Head of caudate nucleus (tissue), 42 donors: ENCODE data around the gene ESPL1.
"Not testable (repeated sequence)": the region's sequence is repeated elsewhere in the genome, so short reads cannot be mapped to it uniquely, and the experiment has no call there.

Experiments used
- DNase-seq, 42 donors: peaks; one replicate each; pipeline versions ENCODE4 v3.0.0 to v3.0.0-alpha.2; 2020 to 2021; ENCODE audit warnings: mixed read lengths in 7 of 42
- intact Hi-C: fragments of 100-400 bp; cut with DNase I; formaldehyde crosslinking; loops from one replicate; pipeline ENCODE4 v1.15.0; 2022

The ESPL1 gene

DNA sequence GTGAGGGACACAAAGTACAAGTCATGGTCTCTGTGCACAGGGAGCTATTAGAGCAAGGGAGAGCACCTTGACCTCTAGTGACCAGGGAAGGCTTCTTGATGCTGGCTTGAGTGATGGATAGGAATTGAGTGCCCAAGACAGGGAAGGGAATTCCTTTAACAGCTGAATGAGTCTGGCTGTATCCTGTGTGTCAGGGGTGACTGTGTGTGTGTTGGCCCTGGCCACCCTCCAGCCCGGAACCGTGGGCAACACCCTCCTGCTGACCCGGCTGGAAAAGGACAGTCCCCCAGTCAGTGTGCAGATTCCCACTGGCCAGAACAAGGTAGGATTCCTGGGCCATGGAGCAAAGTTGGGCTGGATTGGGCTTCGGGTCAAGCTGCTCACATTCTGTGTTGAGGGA, 21.8 kb downstream of the ESPL1 start:
- intact Hi-C loops = loop anchor here (2.0 kb wide), 1 partner anchor 77 kb away; no protein-coding TSS in a partner anchor
- no peak for DNase-seq

DNA sequence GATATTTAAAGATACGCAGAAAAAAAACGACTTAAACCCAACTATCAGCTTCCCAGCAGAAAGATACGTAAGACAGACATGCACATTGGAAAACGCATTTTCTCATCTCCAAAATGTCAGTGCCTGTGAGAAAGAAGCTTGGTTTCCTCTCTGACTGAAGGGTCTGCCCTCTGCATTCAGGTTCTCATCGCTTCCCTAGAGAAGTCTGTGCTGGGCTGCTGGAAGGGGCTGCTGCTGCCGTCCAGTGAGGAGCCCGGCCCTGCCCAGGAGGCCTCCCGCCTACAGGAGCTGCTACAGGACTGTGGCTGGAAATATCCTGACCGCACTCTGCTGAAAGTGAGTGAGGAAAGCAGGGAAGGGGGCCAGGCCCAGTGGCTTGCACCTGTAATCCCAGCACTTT, 22.6 kb downstream of the ESPL1 start:
- no peak for DNase-seq
- intact Hi-C loops = no loop called here

DNA sequence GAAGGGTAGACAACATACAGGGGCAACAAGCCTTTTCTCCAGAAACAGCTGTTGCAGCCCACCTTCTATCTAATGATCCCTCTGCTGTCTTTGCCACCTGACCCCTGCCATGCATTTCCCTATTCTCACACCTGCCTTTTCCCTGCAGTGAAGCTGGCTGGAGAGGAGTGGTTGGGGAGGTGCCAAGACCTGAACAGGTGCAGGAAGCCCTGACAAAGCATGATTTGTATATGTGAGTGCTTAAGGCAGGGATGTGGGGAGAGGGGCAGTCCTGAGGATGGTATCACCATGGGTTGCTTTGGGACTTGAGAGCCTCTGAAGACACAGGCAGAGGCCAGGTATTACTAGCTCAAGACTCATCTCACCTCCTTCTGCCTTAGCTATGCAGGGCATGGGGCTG, 24.3 kb downstream of the ESPL1 start:
- intact Hi-C loops = no loop called here
- DNase-seq = no peak

DNA sequence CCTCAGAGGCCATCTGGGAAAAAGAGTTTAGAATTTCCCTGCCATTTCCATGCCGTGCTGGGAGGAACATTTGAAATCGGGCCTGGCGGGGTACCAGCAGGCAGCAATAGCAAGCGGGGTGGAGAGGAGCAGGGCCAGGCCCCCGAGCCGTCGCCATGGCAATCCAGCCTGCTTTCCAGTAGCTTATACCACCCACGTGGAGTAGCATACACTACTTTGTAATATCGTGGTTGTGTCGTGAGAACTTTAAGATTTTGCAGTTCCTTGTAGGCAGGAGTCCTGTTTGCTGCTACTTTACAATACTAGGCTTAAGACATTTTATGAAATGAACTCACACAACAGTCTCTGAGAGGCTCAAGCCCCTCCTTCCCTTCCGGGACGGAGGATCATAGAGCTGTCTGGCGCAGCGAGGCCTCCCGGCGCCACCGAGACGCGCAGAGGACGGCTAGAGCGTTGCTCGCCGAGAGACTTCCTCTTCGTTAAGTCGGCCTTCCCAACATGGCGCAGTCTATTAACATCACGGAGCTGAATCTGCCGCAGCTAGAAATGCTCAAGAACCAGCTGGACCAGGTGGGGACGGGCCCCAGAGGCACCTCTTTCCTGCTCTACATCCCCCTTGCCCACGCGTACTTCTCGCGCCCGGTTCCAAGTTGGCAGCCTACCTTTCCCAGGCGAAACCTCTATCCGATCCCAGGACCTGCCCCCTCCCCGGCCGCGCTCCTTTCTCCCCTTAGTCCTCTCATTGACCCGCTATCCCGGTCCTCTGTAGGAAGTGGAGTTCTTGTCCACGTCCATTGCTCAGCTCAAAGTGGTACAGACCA, 27.2 kb downstream of the ESPL1 start, which contains the start of gene PFDN5:
TSS of gene PFDN5 (plus strand) at position 473 of the 821 bp plus-strand sequence. CDS start at position 499, 26 bp downstream.
- DNase-seq = peak; percentile 77 to 97 (median 93)
- intact Hi-C loops = no loop called here

DNA sequence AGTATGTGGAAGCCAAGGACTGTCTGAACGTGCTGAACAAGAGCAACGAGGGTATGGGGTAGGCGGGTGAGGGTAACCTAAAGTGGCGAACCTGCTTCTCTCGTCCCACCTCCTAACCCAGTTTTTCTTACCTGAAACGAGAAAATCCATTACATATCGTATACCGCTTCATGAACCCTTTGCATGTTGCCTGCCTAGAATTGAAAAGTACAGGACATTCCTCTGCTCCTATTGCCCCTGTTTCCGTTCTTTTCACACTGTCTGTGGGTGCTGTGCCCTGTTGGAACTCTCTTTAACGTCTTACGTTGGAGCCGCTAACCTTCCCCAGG, 27.8 kb downstream of the ESPL1 start:
- no peak for DNase-seq
- intact Hi-C loops = no loop called here

DNA sequence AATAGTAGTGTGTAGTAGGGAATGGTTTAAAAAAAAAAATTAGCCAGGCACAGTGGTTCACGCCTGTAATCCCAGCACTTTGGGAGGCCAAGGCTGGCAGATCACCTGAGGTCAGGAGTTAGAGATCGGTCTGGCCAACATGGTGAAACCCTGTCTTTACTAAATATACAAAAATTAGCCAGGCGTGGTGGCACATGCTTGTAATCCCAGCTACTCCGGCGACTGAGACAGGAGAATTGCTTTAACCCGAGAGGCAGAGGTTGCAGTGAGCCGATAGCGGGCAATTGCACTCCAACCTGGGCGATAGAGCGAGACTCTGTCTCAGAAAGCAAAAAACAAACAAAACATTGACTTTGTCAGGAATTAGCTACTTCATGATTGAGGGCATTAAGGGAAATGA, 29.0 kb downstream of the ESPL1 start:
- intact Hi-C loops, DNase-seq: not testable (repeated sequence)

DNA sequence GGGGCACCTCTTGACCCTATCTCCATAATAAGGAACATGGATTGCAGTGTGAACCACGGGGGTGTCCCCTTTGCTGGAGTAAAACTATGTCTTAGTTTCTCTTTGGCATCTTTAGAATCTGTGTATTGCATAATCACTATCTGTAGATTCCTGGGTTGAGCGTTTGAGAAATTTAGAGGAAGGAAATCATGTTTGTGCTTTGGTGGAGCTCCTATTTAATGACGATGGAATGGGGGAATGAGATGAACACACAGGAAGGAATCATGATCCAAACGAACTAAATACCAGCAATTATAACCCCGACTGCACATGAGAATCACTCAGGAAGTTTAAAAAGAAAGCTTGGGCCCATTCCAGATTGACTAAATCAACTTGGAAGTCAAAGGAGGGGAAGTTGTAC, 30.1 kb downstream of the ESPL1 start:
- intact Hi-C loops = no loop called here
- DNase-seq = no peak

DNA sequence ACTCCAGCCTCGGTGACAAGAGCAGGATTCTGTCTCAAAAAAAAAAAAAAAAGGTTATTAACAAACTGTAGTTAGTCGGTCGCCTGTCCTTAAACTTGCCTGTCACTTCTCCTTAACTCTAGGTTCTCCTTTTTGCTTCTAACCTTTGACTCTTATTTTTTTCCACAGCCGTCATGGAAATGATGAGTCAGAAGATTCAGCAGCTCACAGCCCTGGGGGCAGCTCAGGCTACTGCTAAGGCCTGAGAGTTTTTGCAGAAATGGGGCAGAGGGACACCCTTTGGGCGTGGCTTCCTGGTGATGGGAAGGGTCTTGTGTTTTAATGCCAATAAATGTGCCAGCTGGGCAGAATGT, 31.0 kb downstream of the ESPL1 start:
- intact Hi-C loops = no loop called here
- no peak for DNase-seq

DNA sequence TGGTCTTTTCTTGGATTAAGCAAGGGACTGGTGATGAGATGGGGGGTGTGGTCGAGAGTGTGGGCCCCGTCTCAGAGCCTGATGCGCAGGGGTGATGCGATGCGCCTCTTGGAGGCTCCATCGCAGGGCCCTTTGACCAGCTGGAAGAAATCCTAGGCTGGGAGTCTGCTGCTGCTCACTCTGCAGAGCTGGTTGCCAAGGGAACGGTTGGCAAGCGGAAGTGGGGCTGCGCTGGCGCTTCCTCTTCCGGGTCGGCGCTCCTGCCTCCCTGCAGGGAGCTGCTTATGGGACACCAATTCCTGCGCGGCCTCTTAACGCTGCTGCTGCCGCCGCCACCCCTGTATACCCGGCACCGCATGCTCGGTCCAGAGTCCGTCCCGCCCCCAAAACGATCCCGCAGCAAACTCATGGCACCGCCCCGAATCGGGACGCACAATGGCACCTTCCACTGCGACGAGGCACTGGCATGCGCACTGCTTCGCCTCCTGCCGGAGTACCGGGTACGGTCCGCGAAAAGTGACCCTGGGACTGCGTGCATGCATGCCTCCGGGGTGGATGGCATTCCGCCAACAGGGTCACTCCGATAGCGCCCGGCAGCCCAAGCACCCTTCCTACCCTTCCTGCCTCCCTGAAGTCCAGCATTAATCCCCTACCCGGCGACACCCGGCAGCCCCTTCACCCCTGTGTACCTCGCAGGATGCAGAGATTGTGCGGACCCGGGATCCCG, 31.5 kb downstream of the ESPL1 start, which contains the start of gene MYG1:
TSS of gene MYG1 (plus strand) at position 242 of the 727 bp plus-strand sequence. CDS start at position 285, 43 bp downstream.
- intact Hi-C loops = no loop called here
- DNase-seq = peak; percentile 87 to 97 (median 93)

DNA sequence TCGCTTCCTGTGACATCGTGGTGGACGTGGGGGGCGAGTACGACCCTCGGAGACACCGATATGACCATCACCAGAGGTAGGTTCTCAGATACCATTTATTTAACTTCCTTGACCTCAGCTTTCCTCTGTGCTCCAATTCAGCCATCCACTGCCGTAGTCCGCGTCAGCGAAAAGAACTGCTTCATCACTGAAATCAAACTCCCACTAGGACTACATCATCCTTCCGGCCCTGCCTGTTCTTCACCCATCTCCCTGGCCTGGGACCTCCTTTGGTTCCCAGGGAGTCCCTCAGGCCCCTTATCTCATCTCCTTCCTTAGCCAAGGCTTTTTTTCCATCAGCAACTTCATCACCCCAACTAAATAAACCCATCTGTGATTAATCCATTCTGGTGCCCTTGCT, 32.1 kb downstream of the ESPL1 start:
- DNase-seq = peak in 10 of 42 donors; percentile 17 to 45 (median 29)
- intact Hi-C loops = no loop called here

DNA sequence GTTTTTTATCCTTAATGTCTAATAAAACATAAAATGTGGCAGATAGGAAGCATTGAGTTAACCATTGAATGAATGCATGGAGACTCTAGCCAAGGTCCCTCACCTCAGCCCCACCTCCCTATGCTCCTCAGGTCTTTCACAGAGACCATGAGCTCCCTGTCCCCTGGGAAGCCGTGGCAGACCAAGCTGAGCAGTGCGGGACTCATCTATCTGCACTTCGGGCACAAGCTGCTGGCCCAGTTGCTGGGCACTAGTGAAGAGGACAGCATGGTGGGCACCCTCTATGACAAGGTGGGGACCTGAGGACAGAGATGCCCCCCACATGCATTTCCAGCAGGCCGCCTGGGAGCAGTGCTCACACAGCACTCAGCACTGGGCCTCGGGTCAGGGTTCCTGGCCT, 34.8 kb downstream of the ESPL1 start:
- intact Hi-C loops = no loop called here
- no peak for DNase-seq

DNA sequence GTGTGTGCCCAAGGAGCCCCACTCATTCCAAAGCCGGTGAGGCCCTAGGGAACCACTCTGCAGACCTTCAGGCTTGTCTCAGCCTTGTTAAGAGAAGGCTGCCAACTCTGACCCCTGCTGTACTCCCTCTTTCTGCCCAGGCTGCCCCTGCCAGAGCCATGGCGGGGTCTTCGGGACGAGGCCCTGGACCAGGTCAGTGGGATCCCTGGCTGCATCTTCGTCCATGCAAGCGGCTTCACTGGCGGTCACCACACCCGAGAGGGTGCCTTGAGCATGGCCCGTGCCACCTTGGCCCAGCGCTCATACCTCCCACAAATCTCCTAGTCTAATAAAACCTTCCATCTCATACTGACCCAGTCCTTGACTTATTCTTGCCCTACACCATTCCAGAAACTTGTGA, 38.7 kb downstream of the ESPL1 start:
- no peak for DNase-seq
- intact Hi-C loops = no loop called here

DNA sequence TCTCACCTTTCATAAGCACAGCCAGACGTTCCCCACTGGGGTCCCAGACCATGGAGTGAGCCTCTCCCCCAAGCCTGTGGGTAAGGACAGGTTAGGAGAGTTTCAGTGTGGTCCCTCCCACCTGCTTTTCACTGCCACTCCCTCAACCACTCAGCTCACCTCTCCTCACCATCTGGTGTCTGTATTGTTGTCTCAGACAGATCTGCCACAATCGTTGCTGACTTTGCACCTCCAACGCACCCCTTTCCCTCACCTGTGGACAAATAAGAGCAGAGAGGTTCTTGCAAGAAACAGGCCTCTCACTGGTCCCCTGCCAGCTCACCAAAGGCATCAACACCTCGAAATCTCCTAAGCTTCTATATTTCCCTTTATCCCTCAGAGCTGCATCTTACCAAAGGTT, 40.2 kb downstream of the ESPL1 start:
- intact Hi-C loops = no loop called here
- DNase-seq = no peak

DNA sequence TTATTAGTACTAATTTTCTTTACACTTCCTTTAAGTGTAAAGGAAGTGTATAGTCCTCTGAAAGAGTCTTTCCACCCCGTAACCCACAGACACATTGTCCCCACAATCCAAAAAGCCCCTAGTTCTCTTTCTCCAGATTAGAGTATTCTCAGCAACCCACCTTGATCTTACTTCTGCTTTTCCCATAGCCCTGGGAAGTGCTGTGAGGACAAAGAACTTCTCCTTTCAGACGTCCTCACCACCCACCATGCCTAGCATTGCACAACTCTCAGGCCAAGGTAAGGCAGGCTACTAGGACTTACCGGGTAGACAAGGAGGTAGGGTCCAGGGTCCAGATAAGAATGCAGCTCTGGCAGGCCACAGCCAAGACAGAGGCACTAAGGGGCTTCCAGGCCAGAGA, 45.9 kb downstream of the ESPL1 start:
- intact Hi-C loops = no loop called here
- no peak for DNase-seq

DNA sequence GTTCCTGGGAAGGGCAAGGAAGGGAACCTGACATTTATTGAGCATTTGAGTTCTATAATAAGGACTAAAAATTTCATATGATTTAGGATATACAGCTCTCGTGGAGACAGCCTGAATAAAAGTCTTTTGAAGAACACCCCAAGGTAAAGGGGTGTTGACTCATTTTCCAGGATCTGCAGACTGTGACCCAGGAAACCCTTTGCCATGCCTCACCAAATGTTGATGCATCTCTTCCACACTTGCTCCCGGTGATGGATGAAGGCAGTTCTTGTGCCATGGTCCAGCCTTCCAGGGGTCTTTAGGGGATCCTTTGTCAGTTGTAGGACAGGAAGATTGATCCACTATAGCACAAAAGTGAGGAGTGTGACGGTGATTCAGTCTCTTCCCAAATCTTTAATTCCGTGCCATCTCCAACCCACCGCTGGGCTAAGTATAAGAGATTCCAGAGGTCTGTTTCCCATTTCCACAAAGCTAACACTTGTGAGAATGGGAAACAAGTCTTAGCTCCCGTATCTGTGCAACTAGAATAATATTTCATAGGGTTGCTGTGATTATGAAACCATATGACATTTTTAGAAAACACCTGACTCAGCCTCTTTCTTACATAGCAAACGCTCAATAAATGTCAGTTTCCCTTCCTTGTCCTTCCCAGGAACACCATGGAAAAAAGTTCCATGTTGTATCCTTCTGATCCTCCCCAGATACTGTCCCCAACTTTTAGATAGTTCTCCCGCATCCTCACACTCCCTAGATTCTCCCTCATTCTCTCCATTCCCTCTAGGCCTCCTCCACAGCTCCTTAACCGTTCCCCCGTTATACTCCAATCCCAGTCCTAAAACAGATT, 52.5 kb downstream of the ESPL1 start:
- intact Hi-C loops = loop anchor here (10.0 kb wide), 1 partner anchor 106 kb away; no protein-coding TSS in a partner anchor
- no peak for DNase-seq

DNA sequence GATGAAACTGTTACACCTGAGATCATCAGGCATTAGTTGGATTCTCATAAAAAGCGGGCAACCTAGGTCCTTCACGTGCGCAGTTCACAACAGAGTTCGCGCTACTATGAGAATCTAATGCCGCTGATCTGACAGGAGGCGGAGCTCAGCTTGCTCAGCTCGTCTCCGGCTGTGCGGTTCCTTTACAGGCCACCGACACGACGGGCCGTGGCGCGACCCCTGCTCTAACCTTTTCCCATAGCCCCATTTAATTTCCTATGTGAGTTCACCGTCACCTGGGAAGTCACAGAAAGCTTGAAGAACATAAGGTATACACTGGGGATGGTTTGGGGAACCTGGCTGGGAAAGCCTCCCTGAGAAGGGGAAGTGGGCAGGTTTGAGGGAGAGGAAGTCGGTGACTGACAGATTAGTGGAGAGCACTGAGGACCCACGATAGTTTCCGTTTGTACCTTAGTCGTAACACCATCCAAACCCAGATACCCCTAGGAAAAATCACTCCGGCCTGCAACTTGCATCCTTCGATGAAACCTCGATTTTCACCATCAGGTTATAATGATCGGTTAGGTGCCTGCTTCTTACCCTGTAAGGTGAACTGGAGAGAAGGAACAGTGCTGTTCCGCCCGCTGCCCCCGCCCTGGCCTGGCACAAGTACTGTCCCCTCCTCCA, 56.1 kb downstream of the ESPL1 start:
- intact Hi-C loops = loop anchor here (10.0 kb wide), 1 partner anchor 109 kb away; no protein-coding TSS in a partner anchor
- DNase-seq = peak in 13 of 42 donors; percentile 11 to 53 (median 29)

DNA sequence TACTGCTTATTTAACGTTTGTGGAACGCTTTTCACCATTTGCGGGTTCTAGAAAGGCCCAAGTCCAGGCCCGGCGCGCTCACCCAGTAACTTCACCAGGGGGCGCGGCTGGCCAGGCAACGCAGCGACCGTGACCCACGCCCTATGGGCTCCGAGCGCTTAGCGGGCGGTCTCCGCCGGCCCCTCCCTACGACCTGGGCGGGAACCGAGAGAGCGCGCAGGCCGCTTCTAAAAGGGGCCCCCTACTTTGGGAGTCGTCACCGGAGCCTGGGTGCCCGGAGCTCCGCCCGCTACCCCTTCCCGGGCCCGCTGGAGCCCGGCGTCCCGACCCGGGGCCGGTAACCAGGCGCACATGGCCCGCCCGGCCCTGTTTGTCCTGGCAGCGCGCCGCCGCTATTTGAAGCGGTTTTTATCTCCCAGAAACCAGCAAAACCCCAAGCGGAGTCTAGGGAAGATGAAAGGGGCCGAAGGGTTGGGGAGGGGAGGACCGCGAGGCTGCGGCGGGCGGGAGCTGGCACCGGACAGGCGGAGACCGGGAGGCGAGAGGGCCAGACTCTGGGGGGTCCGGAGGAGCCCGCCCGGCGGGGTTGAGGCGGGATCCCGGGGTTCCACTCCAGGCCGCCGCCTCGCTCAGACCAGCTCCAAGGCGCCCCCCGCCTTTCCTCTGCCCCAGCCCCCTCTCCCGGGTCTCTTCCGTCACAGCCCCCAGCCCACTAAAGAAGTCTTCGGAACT, 56.8 kb downstream of the ESPL1 start:
- intact Hi-C loops = loop anchor here (1.0 to 10.0 kb wide), 2 partner anchors 20 to 110 kb away; no protein-coding TSS in a partner anchor
- peak; percentile 85 to 97 (median 93) for DNase-seq

DNA sequence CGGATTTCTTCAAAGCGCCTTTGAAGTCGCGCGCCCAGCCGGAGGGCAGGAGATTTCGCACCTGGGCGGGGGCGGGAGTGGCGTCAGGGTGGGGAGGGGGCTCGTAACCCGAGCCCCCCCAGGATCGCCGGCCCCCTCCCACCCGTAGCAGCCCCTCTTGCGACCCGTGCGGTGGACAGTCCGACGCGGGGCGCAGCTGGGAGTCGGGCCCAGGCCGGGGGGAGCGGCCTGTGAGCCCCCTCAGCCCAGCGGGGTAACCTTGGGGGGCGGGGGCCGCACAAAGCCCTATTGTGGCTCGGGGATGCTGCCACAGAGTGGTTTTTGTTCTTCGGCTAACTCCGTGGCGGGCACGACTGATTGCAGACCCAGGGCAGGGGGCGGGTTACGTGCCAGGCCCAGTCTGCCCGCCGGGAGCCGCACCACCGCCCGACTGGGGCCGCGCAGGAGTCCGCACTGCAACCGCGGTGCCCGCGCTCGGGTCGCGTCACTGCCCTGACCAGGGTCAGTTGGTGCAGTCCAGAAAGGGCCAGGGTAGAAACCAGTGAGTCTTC, 57.5 kb downstream of the ESPL1 start:
- peak; percentile 77 to 96 (median 90) for DNase-seq
- intact Hi-C loops = loop anchor here (1.0 to 10.0 kb wide), 2 partner anchors 20 to 111 kb away; no protein-coding TSS in a partner anchor
